Measurements from ENCODE around the gene LHFPL2. TPM values are rescaled to one million over a fixed set of nuclear protein-coding genes. Genes with fewer than 3 reads are reported as not detected.
A peak's percentile ranks its signal among the peaks of the same experiment; 100 is the strongest.

The LHFPL2 gene
- total and polyA plus RNA-seq, 4 experiments from 2014 or later = 0.25 to 2.7 (median 1.6) TPM

- Histone ChIP-seq H3K27me3 (ENCODE audit: insufficient read depth, low read length) (peaks cover 6% of the 10 kb centered on the region), H3K4me3 (ENCODE audit: low read length in 2 of 2) (no peak overlapping the region), H3K27ac (ENCODE audit: low read depth, low read length) (no peak overlapping the region), H3K4me1 (ENCODE audit: insufficient read depth, low read length) (no peaks in the 10 kb centered on the region), H3K9me3 (ENCODE audit: control insufficient read depth in 1 of 2, low read length in 2 of 2) (no peaks in the 10 kb centered on the region), H3K36me3 (ENCODE audit: insufficient read depth, low read length) (no peaks in the 10 kb centered on the region)
- H3K36me3 Mint-ChIP-seq = no peaks in the 10 kb centered on the region
- H3K4me1 Mint-ChIP-seq = peaks cover 0 to 4% (median 0%) of the 10 kb centered on the region in 4 donors
- peaks cover 7 to 22% of the 10 kb centered on the region in 2 donors for H3K27me3 Mint-ChIP-seq
- H3K9me3 Mint-ChIP-seq = no peaks in the 10 kb centered on the region
- no peak overlapping the region for H3K4me3 Mint-ChIP-seq
- intact Hi-C loops (cut with micrococcal nuclease) = no loop called here
- CTCF ChIA-PET (ENCODE audit: partially characterized antibody) = no interaction called here
- POLR2A ChIA-PET (ENCODE audit: partially characterized antibody) = no interaction called here
- no peak overlapping the region for H3K27ac Mint-ChIP-seq
- no peak for DNase-seq
Observed at GRCh38 chr5:78557601-78558000, 91.0 kb downstream of the LHFPL2 start.

GRCh38 chr5:78555870-78556269 is 92.7 kb downstream of the LHFPL2 start:
- Histone ChIP-seq H3K4me3 (ENCODE audit: low read length in 2 of 2) (no peak overlapping the region), H3K9me3 (ENCODE audit: control insufficient read depth in 1 of 2, low read length in 2 of 2) (no peaks in the 10 kb centered on the region), H3K36me3 (ENCODE audit: insufficient read depth, low read length) (no peaks in the 10 kb centered on the region), H3K4me1 (ENCODE audit: insufficient read depth, low read length) (no peaks in the 10 kb centered on the region), H3K27ac (ENCODE audit: low read depth, low read length) (no peak overlapping the region), H3K27me3 (ENCODE audit: insufficient read depth, low read length) (peaks cover 6% of the 10 kb centered on the region)
- POLR2A ChIA-PET (ENCODE audit: partially characterized antibody) = no interaction called here
- intact Hi-C loops (cut with micrococcal nuclease) = no loop called here
- H3K27me3 Mint-ChIP-seq = peaks cover 7 to 15% of the 10 kb centered on the region in 2 donors
- no peak overlapping the region for H3K27ac Mint-ChIP-seq
- peaks cover 0 to 4% (median 0%) of the 10 kb centered on the region in 4 donors for H3K4me1 Mint-ChIP-seq
- CTCF ChIA-PET (ENCODE audit: partially characterized antibody) = no interaction called here
- no peaks in the 10 kb centered on the region for H3K9me3 Mint-ChIP-seq
- no peak overlapping the region for H3K4me3 Mint-ChIP-seq
- no peak for DNase-seq
- H3K36me3 Mint-ChIP-seq = no peaks in the 10 kb centered on the region

- intact Hi-C loops (cut with micrococcal nuclease) = no loop called here
- DNase-seq = no peak
- H3K36me3 Mint-ChIP-seq = no peaks in the 10 kb centered on the region
- no peaks in the 10 kb centered on the region for H3K9me3 Mint-ChIP-seq
- H3K27ac Mint-ChIP-seq = no peak overlapping the region
- H3K4me1 Mint-ChIP-seq = peaks cover 0 to 4% (median 0%) of the 10 kb centered on the region in 4 donors
- H3K27me3 ChIP-seq (ENCODE audit: insufficient read depth, low read length) = peaks cover 6% of the 10 kb centered on the region
- CTCF ChIA-PET (ENCODE audit: partially characterized antibody) = no interaction called here
- no peaks in the 10 kb centered on the region for H3K36me3 ChIP-seq (ENCODE audit: insufficient read depth, low read length)
- no peak overlapping the region for H3K27ac ChIP-seq (ENCODE audit: low read depth, low read length)
- H3K27me3 Mint-ChIP-seq = peaks cover 1 to 13% of the 10 kb centered on the region in 2 donors
- POLR2A ChIA-PET (ENCODE audit: partially characterized antibody) = no interaction called here
- no peaks in the 10 kb centered on the region for H3K9me3 ChIP-seq (ENCODE audit: control insufficient read depth in 1 of 2, low read length in 2 of 2)
- no peaks in the 10 kb centered on the region for H3K4me1 ChIP-seq (ENCODE audit: insufficient read depth, low read length)
- H3K4me3 ChIP-seq (ENCODE audit: low read length in 2 of 2) = no peak overlapping the region
- H3K4me3 Mint-ChIP-seq = no peak overlapping the region
Observed at GRCh38 chr5:78554670-78555069, 93.9 kb downstream of the LHFPL2 start.

- Mint-ChIP-seq H3K27ac (no peak overlapping the region), H3K36me3 (no peaks in the 10 kb centered on the region), H3K4me1 (peaks cover 0 to 4% (median 0%) of the 10 kb centered on the region in 4 donors), H3K27me3 (peaks cover 1 to 9% of the 10 kb centered on the region in 2 donors), H3K4me3 (no peak overlapping the region), H3K9me3 (no peaks in the 10 kb centered on the region)
- intact Hi-C loops (cut with micrococcal nuclease) = no loop called here
- H3K27me3 ChIP-seq (ENCODE audit: insufficient read depth, low read length) = peaks cover 6% of the 10 kb centered on the region
- H3K4me1 ChIP-seq (ENCODE audit: insufficient read depth, low read length) = no peaks in the 10 kb centered on the region
- no peak overlapping the region for H3K27ac ChIP-seq (ENCODE audit: low read depth, low read length)
- CTCF ChIA-PET (ENCODE audit: partially characterized antibody) = no interaction called here
- no peaks in the 10 kb centered on the region for H3K36me3 ChIP-seq (ENCODE audit: insufficient read depth, low read length)
- no peaks in the 10 kb centered on the region for H3K9me3 ChIP-seq (ENCODE audit: control insufficient read depth in 1 of 2, low read length in 2 of 2)
- H3K4me3 ChIP-seq (ENCODE audit: low read length in 2 of 2) = no peak overlapping the region
- DNase-seq = no peak
- POLR2A ChIA-PET (ENCODE audit: partially characterized antibody) = no interaction called here
Observed at GRCh38 chr5:78553580-78554353, 94.8 kb downstream of the LHFPL2 start.

GRCh38 chr5:78552729-78553342 is 95.7 kb downstream of the LHFPL2 start:
- ChIA-PET CTCF (ENCODE audit: partially characterized antibody) (no interaction called here), POLR2A (ENCODE audit: partially characterized antibody) (no interaction called here)
- H3K4me1 ChIP-seq (ENCODE audit: insufficient read depth, low read length) = no peaks in the 10 kb centered on the region
- intact Hi-C loops (cut with micrococcal nuclease) = no loop called here
- H3K27ac ChIP-seq (ENCODE audit: low read depth, low read length) = no peak overlapping the region
- Mint-ChIP-seq H3K27me3 (peaks cover 1 to 5% of the 10 kb centered on the region in 2 donors), H3K27ac (peak overlapping the region in 1 of 7 donors; percentile 45), H3K4me1 (peaks cover 0 to 4% (median 0%) of the 10 kb centered on the region in 4 donors), H3K36me3 (no peaks in the 10 kb centered on the region), H3K9me3 (no peaks in the 10 kb centered on the region), H3K4me3 (no peak overlapping the region)
- no peaks in the 10 kb centered on the region for H3K9me3 ChIP-seq (ENCODE audit: control insufficient read depth in 1 of 2, low read length in 2 of 2)
- H3K36me3 ChIP-seq (ENCODE audit: insufficient read depth, low read length) = no peaks in the 10 kb centered on the region
- no peak for DNase-seq
- H3K27me3 ChIP-seq (ENCODE audit: insufficient read depth, low read length) = peaks cover 6% of the 10 kb centered on the region
- no peak overlapping the region for H3K4me3 ChIP-seq (ENCODE audit: low read length in 2 of 2)

GRCh38 chr5:78550891-78551290 is 97.7 kb downstream of the LHFPL2 start:
- no peak for DNase-seq
- CTCF ChIA-PET (ENCODE audit: partially characterized antibody) = no interaction called here

GRCh38 chr5:78549043-78549442 is 99.5 kb downstream of the LHFPL2 start:
- peaks cover 0 to 5% (median 0%) of the 10 kb centered on the region in 4 donors for H3K4me1 Mint-ChIP-seq
- Histone ChIP-seq H3K27me3 (ENCODE audit: insufficient read depth, low read length) (no peaks in the 10 kb centered on the region), H3K4me3 (ENCODE audit: low read length in 2 of 2) (no peak overlapping the region), H3K4me1 (ENCODE audit: insufficient read depth, low read length) (no peaks in the 10 kb centered on the region), H3K27ac (ENCODE audit: low read depth, low read length) (no peak overlapping the region), H3K36me3 (ENCODE audit: insufficient read depth, low read length) (no peaks in the 10 kb centered on the region), H3K9me3 (ENCODE audit: control insufficient read depth in 1 of 2, low read length in 2 of 2) (no peaks in the 10 kb centered on the region)
- intact Hi-C loops (cut with micrococcal nuclease) = no loop called here
- H3K9me3 Mint-ChIP-seq = no peaks in the 10 kb centered on the region
- no peaks in the 10 kb centered on the region for H3K36me3 Mint-ChIP-seq
- peaks cover 0 to 5% of the 10 kb centered on the region in 2 donors for H3K27me3 Mint-ChIP-seq
- no peak overlapping the region for H3K27ac Mint-ChIP-seq
- POLR2A ChIA-PET (ENCODE audit: partially characterized antibody) = no interaction called here
- no peak for DNase-seq
- CTCF ChIA-PET (ENCODE audit: partially characterized antibody) = no interaction called here
- H3K4me3 Mint-ChIP-seq = no peak overlapping the region

More at GRCh38 chr5:78550891-78551290, 97.7 kb downstream of the LHFPL2 start:
- Mint-ChIP-seq H3K4me1 (peaks cover 0 to 4% (median 0%) of the 10 kb centered on the region in 4 donors), H3K9me3 (no peaks in the 10 kb centered on the region), H3K4me3 (no peak overlapping the region), H3K27me3 (peaks cover 1 to 5% of the 10 kb centered on the region in 2 donors), H3K27ac (no peak overlapping the region), H3K36me3 (no peaks in the 10 kb centered on the region)
- intact Hi-C loops (cut with micrococcal nuclease) = no loop called here
- H3K4me1 ChIP-seq (ENCODE audit: insufficient read depth, low read length) = no peaks in the 10 kb centered on the region
- H3K27ac ChIP-seq (ENCODE audit: low read depth, low read length) = no peak overlapping the region
- no peaks in the 10 kb centered on the region for H3K36me3 ChIP-seq (ENCODE audit: insufficient read depth, low read length)
- H3K27me3 ChIP-seq (ENCODE audit: insufficient read depth, low read length) = peaks cover 6% of the 10 kb centered on the region
- H3K4me3 ChIP-seq (ENCODE audit: low read length in 2 of 2) = no peak overlapping the region
- H3K9me3 ChIP-seq (ENCODE audit: control insufficient read depth in 1 of 2, low read length in 2 of 2) = no peaks in the 10 kb centered on the region
- POLR2A ChIA-PET (ENCODE audit: partially characterized antibody) = no interaction called here

All from CD4-positive, alpha-beta memory T cell (primary cell).